Naive thymus-derived CD4-positive, alpha-beta T cell (primary cell): Measurements from ENCODE around the gene DNAH6. TPM values are rescaled to one million over a fixed set of nuclear protein-coding genes. Genes with fewer than 3 reads are reported as not detected.

Experiments
- ATAC-seq: fragments of 150-1000 bp; cut with Tn5 transposase; 2 replicates; pipeline ENCODE4 v1.10.0; 2021; ENCODE audit warnings: mild to moderate bottlenecking, moderate library complexity
- CTCF ChIA-PET: fragments of 350-600 bp; sonication (Branson Sonifier 250); formaldehyde crosslinking; loops from one replicate; lab custom pipeline; 2021; ENCODE audit warnings: antibody characterized with exemption; lab: Charles Lee
- POLR2A ChIA-PET: fragments of 350-600 bp; sonication (Branson Sonifier 250); formaldehyde crosslinking; loops from one replicate; lab custom pipeline; 2021; ENCODE audit warnings: antibody characterized with exemption, inconsistent platforms; lab: Charles Lee
- DNase-seq, 9 donors: peaks; one replicate each; pipeline versions ENCODE4 v3.0.0 to v3.0.0-alpha.2; 2020 to 2022; ENCODE audit warnings: mixed read lengths in 1 of 9
- H3K27ac ChIP-seq: one replicate; pipeline ENCODE4 v1.7.0; 2013; ENCODE audit warnings: mild to moderate bottlenecking, low read depth, low read length, moderate library complexity
- H3K27me3 ChIP-seq, 2 donors: one replicate each; pipeline ENCODE4 v1.7.0; 2013; ENCODE audit warnings: low read length in 2 of 2, mild to moderate bottlenecking in 2 of 2, moderate library complexity in 2 of 2; ENCODE audit not compliant: control insufficient read depth in 2 of 2, insufficient read depth in 2 of 2
- H3K36me3 ChIP-seq, 3 experiments: 1 replicate in 2 of 3; 2 replicates in 1 of 3; pipeline ENCODE4 v1.7.0; 2013; ENCODE audit warnings: low read length in 3 of 3, mild to moderate bottlenecking in 3 of 3, moderate library complexity in 1 of 3; ENCODE audit not compliant: insufficient read depth in 3 of 3, control insufficient read depth in 2 of 3
- H3K4me1 ChIP-seq, 2 donors: one replicate each; pipeline ENCODE4 v1.7.0; 2013; ENCODE audit warnings: low read length in 2 of 2, mild to moderate bottlenecking in 2 of 2, moderate library complexity in 1 of 2; ENCODE audit not compliant: control insufficient read depth in 2 of 2, insufficient read depth in 2 of 2
- H3K4me3 ChIP-seq: 2 replicates; pipeline ENCODE4 v1.7.0; 2013; ENCODE audit warnings: mild to moderate bottlenecking, low read length
- H3K9me3 ChIP-seq, 3 experiments: 1 replicate in 2 of 3; 2 replicates in 1 of 3; pipeline ENCODE4 v1.7.0; 2013; ENCODE audit warnings: low read length in 3 of 3; ENCODE audit not compliant: control insufficient read depth in 2 of 3
- H3K27ac Mint-ChIP-seq, 9 donors: one replicate each; pipeline ENCODE4 v1.8.0; 2020 to 2022; ENCODE audit warnings: mixed read lengths in 9 of 9, mild to moderate bottlenecking in 8 of 9, moderate library complexity in 5 of 9, inconsistent platforms in 2 of 9
- H3K27me3 Mint-ChIP-seq, 5 donors: one replicate each; pipeline ENCODE4 v1.8.0; 2021 to 2022; ENCODE audit warnings: mixed read lengths in 5 of 5, mild to moderate bottlenecking in 1 of 5
- H3K36me3 Mint-ChIP-seq, 5 donors: one replicate each; pipeline ENCODE4 v1.8.0; 2020 to 2022; ENCODE audit warnings: mixed read lengths in 5 of 5, mild to moderate bottlenecking in 3 of 5, inconsistent platforms in 1 of 5
- H3K4me1 Mint-ChIP-seq, 7 donors: one replicate each; pipeline ENCODE4 v1.8.0; 2020 to 2022; ENCODE audit warnings: mixed read lengths in 7 of 7, mild to moderate bottlenecking in 3 of 7, inconsistent platforms in 1 of 7
- H3K4me3 Mint-ChIP-seq, 10 donors: one replicate each; pipeline ENCODE4 v1.8.0; 2020 to 2022; ENCODE audit warnings: mild to moderate bottlenecking in 10 of 10, mixed read lengths in 10 of 10, moderate library complexity in 6 of 10, inconsistent platforms in 2 of 10
- H3K9me3 Mint-ChIP-seq, 11 donors: one replicate each; pipeline ENCODE4 v1.8.0; 2020 to 2022; ENCODE audit warnings: mixed read lengths in 11 of 11, mild to moderate bottlenecking in 4 of 11, inconsistent platforms in 1 of 11, moderate library complexity in 1 of 11
- intact Hi-C, 2 donors: fragments of 100-400 bp; cut with micrococcal nuclease; formaldehyde crosslinking; loops; one replicate each; pipeline ENCODE4 v1.15.1; 2023
- polyA plus RNA-seq, 2 donors: library from polyadenylated mRNA; unstranded; fragments of 300-500 nt; fragmentation: Illumina TruSeq; gene quantifications; one replicate each; pipeline ENCODE4 v1.2.3, GENCODE V29; 2021
- total RNA-seq, 6 experiments: library from RNA in 5 of 6; stranded (reverse) in 5 of 6; gene quantifications; 1 replicate in 5 of 6; 2 replicates in 1 of 6; pipeline ENCODE4 v1.2.3 and lab custom pipeline; 2021 to 2026

Gene DNAH6
- total and polyA plus RNA-seq, 7 experiments from 2014 or later: 0.73 to 2.3 (median 1.3) TPM

- intact Hi-C loops: no loop called here
- ChIA-PET POLR2A (interaction anchor here (1.0 kb wide), 1 partner anchor 448 kb away, joined by 4 read pairs; no protein-coding TSS in a partner anchor), CTCF (no interaction called here)
- Mint-ChIP-seq H3K36me3 (peaks cover 0 to 23% (median 15%) of the 10 kb centered on the region in 5 donors), H3K4me3 (no peak overlapping the region), H3K27me3 (peaks cover 0 to 14% (median 5%) of the 10 kb centered on the region in 5 donors), H3K27ac (no peak overlapping the region), H3K9me3 (peaks cover 3 to 20% (median 8%) of the 10 kb centered on the region in 11 donors), H3K4me1 (peaks cover 8 to 23% (median 19%) of the 10 kb centered on the region in 7 donors)
- no peaks in the 10 kb centered on the region for H3K36me3 ChIP-seq
- no peak for DNase-seq
- H3K27ac ChIP-seq: no peak overlapping the region
- peaks cover 0 to 18% of the 10 kb centered on the region in 2 donors for H3K4me1 ChIP-seq
- no peak overlapping the region for H3K4me3 ChIP-seq
- H3K9me3 ChIP-seq: peaks cover 0 to 5% (median 0%) of the 10 kb centered on the region in 3 experiments
- ATAC-seq: no peak
- no peaks in the 10 kb centered on the region for H3K27me3 ChIP-seq
These were observed 37.4 kb upstream of the DNAH6 start for GRCh38 chr2:84478867-84479266.

GRCh38 chr2:84481702-84482101 lies 34.6 kb upstream of the DNAH6 start:
- ChIA-PET POLR2A (interaction anchor here (0.5 to 1.8 kb wide), 3 partner anchors 20 to 539 kb away, joined by 3 to 5 read pairs (median 3); no protein-coding TSS in a partner anchor), CTCF (interaction anchor here (0.7 to 1.1 kb wide), 2 partner anchors 24 to 444 kb away, joined by 4 to 6 read pairs; no protein-coding TSS in a partner anchor)
- Mint-ChIP-seq H3K36me3 (peaks cover 0 to 14% (median 11%) of the 10 kb centered on the region in 5 donors), H3K4me1 (peaks cover 8 to 23% (median 19%) of the 10 kb centered on the region in 7 donors), H3K4me3 (peak overlapping the region in 7 of 10 donors; percentile 52 to 65 (median 60)), H3K27ac (peak overlapping the region; percentile 64 to 90 (median 86)), H3K9me3 (peaks cover 2 to 13% (median 5%) of the 10 kb centered on the region in 11 donors), H3K27me3 (peaks cover 0 to 5% (median 0%) of the 10 kb centered on the region in 5 donors)
- ATAC-seq (peak; percentile 64), DNase-seq (peak in 7 of 9 donors; percentile 11 to 39 (median 34))
- Histone ChIP-seq H3K4me1 (peaks cover 0 to 18% of the 10 kb centered on the region in 2 donors), H3K9me3 (peaks cover 0 to 2% (median 0%) of the 10 kb centered on the region in 3 experiments), H3K36me3 (no peaks in the 10 kb centered on the region), H3K27me3 (no peaks in the 10 kb centered on the region), H3K4me3 (no peak overlapping the region), H3K27ac (peak overlapping the region; percentile 47)
- intact Hi-C loops: no loop called here

GRCh38 chr2:84482603-84483002 lies 33.7 kb upstream of the DNAH6 start:
- peak overlapping the region in 8 of 9 donors; percentile 46 to 90 (median 83) for H3K27ac Mint-ChIP-seq
- intact Hi-C loops: no loop called here
- POLR2A ChIA-PET: interaction anchor here (0.8 to 1.8 kb wide), 2 partner anchors 21 to 538 kb away, joined by 3 to 5 read pairs; no protein-coding TSS in a partner anchor

GRCh38 chr2:84483320-84483719 lies 33.0 kb upstream of the DNAH6 start:
- intact Hi-C loops: no loop called here
- POLR2A ChIA-PET: interaction anchor here (1.0 kb wide), 1 partner anchor 399 kb away, joined by 3 read pairs; no protein-coding TSS in a partner anchor

More at GRCh38 chr2:84482603-84483002, 33.7 kb upstream of the DNAH6 start:
- Mint-ChIP-seq H3K4me1 (peaks cover 8 to 23% (median 19%) of the 10 kb centered on the region in 7 donors), H3K27me3 (peaks cover 0 to 4% (median 0%) of the 10 kb centered on the region in 5 donors), H3K36me3 (peaks cover 0 to 5% (median 4%) of the 10 kb centered on the region in 5 donors), H3K4me3 (peak overlapping the region in 2 of 10 donors; percentile 52 to 60), H3K9me3 (peaks cover 0 to 5% (median 0%) of the 10 kb centered on the region in 11 donors)
- no peaks in the 10 kb centered on the region for H3K9me3 ChIP-seq
- H3K27me3 ChIP-seq: no peaks in the 10 kb centered on the region
- DNase-seq: no peak
- H3K4me1 ChIP-seq: peaks cover 0 to 18% of the 10 kb centered on the region in 2 donors
- peak overlapping the region; percentile 47 for H3K27ac ChIP-seq
- CTCF ChIA-PET: interaction anchor here (0.6 to 1.1 kb wide), 4 partner anchors 9 to 446 kb away, joined by 3 to 6 read pairs (median 4); no protein-coding TSS in a partner anchor
- H3K4me3 ChIP-seq: no peak overlapping the region
- no peaks in the 10 kb centered on the region for H3K36me3 ChIP-seq
- no peak for ATAC-seq

GRCh38 chr2:84486441-84487115 lies 29.7 kb upstream of the DNAH6 start:
- Mint-ChIP-seq H3K9me3 (peaks cover 0 to 2% (median 0%) of the 10 kb centered on the region in 11 donors), H3K27me3 (peaks cover 0 to 4% (median 0%) of the 10 kb centered on the region in 5 donors), H3K27ac (no peak overlapping the region), H3K4me3 (no peak overlapping the region), H3K36me3 (no peaks in the 10 kb centered on the region), H3K4me1 (peaks cover 4 to 16% (median 11%) of the 10 kb centered on the region in 7 donors)
- peaks cover 0 to 11% of the 10 kb centered on the region in 2 donors for H3K4me1 ChIP-seq
- no peak overlapping the region for H3K4me3 ChIP-seq
- no peaks in the 10 kb centered on the region for H3K9me3 ChIP-seq
- CTCF ChIA-PET: interaction anchor here (1.0 kb wide), 1 partner anchor 440 kb away, joined by 3 read pairs; no protein-coding TSS in a partner anchor
- intact Hi-C loops: no loop called here
- no peaks in the 10 kb centered on the region for H3K36me3 ChIP-seq
- POLR2A ChIA-PET: interaction anchor here (1.3 kb wide), 1 partner anchor 439 kb away, joined by 3 read pairs; no protein-coding TSS in a partner anchor
- no peak for DNase-seq
- no peak for ATAC-seq
- H3K27ac ChIP-seq: no peak overlapping the region
- no peaks in the 10 kb centered on the region for H3K27me3 ChIP-seq

More at GRCh38 chr2:84483320-84483719, 33.0 kb upstream of the DNAH6 start:
- peaks cover 0 to 18% of the 10 kb centered on the region in 2 donors for H3K4me1 ChIP-seq
- CTCF ChIA-PET: interaction anchor here (0.6 to 0.7 kb wide), 2 partner anchors 440 to 445 kb away, joined by 3 to 4 read pairs; no protein-coding TSS in a partner anchor
- no peak overlapping the region for H3K4me3 Mint-ChIP-seq
- no peaks in the 10 kb centered on the region for H3K36me3 Mint-ChIP-seq
- H3K4me1 Mint-ChIP-seq: peaks cover 8 to 23% (median 19%) of the 10 kb centered on the region in 7 donors
- peaks cover 0 to 4% (median 0%) of the 10 kb centered on the region in 5 donors for H3K27me3 Mint-ChIP-seq
- ATAC-seq: no peak
- no peaks in the 10 kb centered on the region for H3K9me3 ChIP-seq
- H3K27me3 ChIP-seq: no peaks in the 10 kb centered on the region
- H3K27ac Mint-ChIP-seq: peak overlapping the region in 1 of 9 donors; percentile 89
- no peak overlapping the region for H3K27ac ChIP-seq
- H3K4me3 ChIP-seq: no peak overlapping the region
- peaks cover 0 to 1% (median 0%) of the 10 kb centered on the region in 11 donors for H3K9me3 Mint-ChIP-seq
- no peaks in the 10 kb centered on the region for H3K36me3 ChIP-seq
- DNase-seq: no peak

GRCh38 chr2:84487298-84487996 lies 28.9 kb upstream of the DNAH6 start:
- Mint-ChIP-seq H3K9me3 (peaks cover 0 to 2% (median 0%) of the 10 kb centered on the region in 11 donors), H3K4me3 (no peak overlapping the region), H3K27me3 (peaks cover 0 to 6% (median 0%) of the 10 kb centered on the region in 5 donors), H3K27ac (no peak overlapping the region), H3K36me3 (no peaks in the 10 kb centered on the region), H3K4me1 (peaks cover 0 to 7% (median 3%) of the 10 kb centered on the region in 7 donors)
- no peak for DNase-seq
- Histone ChIP-seq H3K4me1 (peaks cover 0 to 3% of the 10 kb centered on the region in 2 donors), H3K36me3 (no peaks in the 10 kb centered on the region), H3K27me3 (no peaks in the 10 kb centered on the region), H3K9me3 (no peaks in the 10 kb centered on the region), H3K4me3 (no peak overlapping the region), H3K27ac (no peak overlapping the region)
- intact Hi-C loops: no loop called here
- POLR2A ChIA-PET: no interaction called here
- no peak for ATAC-seq
- CTCF ChIA-PET: no interaction called here
